Stromal cell of bone marrow (primary cell): ENCODE measurements around the gene PPM1L.
A peak's percentile ranks its signal among the peaks of the same experiment; 100 is the strongest.
"Not testable (repeated sequence)": the region's sequence is repeated elsewhere in the genome, so short reads cannot be mapped to it uniquely, and the experiment has no call there.

Experiments used
- DNase-seq: peaks from one replicate; pipeline ENCODE4 v3.0.0-alpha.2; 2012; ENCODE audit warnings: low read depth

PPM1L gene

DNA sequence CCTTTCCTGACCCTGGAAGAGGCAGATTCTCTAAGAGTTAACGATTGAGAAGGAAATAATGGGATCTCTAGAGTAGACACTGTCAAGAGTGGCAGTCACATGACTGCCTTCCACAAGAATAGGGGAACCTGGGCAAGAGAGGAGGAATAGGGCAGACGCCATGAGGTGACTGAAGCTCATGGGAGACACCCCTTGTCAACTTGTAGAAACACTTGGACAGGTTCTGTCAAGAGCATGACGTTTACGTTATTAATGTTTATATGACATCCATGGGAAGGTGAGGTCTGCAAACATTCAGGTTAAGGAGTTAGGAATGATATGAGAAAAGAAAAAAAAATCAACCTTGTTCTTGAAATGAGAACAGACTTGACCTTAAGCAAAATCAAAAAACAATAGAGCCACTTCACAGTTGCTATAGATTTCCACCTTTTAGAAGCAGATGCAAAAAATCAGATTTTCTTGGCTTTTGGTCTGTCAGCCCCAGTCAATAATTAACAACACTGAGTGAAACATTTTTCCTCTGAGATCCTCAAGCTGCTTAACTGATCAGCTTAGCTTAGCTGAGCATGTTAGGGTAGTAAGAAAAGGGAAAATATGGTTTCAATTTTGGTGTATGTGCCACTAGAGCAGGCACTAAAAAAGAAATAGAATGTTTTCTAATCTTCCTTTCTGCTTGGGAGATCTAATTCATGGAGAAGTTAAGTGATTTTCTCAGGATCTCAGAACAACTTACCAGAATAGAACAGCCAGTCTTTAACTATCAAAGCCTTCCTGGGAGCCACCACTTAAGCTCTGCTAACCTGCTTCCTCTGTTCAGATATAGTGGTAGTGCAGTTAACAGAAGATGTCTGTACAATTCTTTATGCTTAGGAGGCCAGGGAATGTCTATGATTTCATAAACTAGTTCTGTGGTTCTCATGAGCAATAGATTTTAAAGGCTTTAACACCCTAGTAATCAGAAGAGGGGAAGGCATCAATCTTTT lies 232.2 kb downstream of the PPM1L start:
- DNase-seq, result no peak

DNA sequence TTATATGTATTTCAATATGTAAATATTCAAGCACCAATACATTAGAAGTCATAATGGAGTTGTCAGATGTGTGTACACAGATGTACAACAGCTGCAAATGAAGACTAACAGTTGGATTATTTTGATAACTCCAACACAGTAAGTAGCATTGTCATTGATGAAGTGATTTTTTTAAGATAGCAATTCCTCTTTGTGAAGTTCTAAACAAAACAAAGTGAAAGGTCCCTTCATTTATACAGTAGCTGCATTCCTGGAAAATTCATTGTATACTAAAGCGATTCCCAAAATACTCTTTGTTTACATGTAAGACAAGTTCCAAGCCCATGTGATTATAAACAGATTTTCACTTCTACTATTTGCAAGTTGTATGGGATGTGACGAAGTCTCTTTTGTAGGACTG lies 234.4 kb downstream of the PPM1L start:
- no peak for DNase-seq

DNA sequence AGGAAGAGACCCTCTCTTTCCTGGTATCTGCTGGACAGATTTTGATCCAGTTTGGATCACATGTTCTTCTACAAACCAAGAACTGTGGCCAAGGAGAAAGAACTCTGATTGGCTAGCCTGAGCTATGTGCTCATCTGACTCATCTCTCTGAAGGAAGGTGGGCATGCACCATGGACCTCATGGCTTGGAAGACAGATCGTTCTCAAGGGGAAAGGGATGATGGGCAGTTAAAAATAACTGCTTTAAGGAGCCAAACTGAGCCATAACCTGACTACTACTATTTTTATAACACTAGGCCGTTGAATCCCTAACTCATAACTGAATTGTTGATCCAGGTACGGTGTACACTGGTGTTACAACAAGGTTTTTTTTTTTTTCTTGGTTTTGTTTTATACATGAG lies 236.7 kb downstream of the PPM1L start:
- no peak for DNase-seq

DNA sequence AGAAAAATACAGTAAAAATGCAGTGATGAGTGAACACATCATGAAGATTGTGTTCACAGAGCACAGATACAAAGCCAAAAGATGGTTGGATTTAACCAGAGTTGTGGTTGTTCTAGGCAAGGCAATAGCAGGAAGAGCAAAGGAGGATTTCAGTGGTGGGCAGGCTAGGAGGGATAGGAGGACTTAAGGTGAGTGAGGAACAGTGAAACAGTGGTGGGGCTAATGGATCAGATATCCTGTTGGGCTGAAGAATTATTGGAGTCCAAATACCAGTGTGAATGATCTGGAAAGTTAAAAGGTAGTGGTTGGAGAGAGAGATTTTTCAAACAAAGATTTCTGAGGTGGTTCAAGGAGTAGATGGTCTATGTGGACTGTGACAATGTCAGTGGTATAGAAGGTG lies 240.8 kb downstream of the PPM1L start:
- DNase-seq, result no peak

DNA sequence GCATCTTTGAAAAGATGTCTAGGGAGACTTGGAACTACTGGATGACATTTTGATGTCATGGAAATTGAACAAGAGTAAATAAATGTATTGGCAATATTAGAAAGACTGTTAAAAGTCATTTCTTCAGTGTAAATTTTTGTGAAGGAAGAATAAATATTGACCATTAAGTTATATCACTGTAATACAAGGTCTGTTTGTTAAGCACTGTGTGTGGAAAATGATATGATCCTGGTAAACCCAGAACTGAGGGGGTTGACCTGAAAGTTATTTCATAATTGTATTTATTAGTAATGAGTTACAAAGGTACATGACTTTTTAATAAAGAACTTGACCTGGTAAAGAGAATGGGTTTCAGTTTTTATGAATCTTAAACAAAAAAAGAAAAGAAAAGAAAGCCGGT lies 242.6 kb downstream of the PPM1L start:
- DNase-seq, result no peak

DNA sequence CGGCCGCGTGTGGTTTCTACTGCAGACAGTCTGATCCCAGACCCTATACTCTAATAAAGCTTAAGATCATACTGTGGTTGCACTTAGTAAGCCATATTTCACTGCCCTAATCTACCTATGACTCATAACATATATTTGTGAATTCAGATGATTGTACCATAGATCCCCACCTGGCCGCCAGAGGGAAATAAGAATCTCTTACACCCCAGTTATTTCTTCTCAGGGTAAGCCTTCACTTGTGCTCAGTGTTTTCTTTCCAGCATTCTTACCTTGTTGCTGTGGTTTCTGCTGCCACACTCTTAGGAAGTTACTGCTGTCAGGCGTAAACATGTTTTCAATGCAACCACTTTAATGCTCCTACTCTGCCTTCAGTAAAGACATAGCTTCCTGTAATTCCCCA lies 243.2 kb downstream of the PPM1L start:
- DNase-seq, result no peak

DNA sequence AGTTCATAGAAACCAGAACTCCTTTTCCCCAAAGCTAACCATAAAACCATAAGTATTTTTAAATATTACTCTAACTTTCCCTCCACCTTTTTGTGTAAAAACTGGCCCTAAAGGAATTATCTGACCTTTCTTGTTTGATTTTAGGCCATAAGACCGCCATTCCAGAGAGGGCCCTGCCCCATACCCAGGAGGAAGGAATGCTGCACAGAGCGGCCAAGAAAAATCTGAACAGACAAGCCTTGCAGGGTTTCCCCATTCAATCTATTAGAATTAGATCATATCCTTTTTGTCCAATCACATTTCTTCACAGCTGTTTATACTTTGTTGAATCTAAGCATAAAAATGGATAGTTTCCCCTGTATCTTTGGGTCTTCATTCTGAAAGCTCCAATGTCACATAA lies 252.1 kb downstream of the PPM1L start:
- no peak for DNase-seq

DNA sequence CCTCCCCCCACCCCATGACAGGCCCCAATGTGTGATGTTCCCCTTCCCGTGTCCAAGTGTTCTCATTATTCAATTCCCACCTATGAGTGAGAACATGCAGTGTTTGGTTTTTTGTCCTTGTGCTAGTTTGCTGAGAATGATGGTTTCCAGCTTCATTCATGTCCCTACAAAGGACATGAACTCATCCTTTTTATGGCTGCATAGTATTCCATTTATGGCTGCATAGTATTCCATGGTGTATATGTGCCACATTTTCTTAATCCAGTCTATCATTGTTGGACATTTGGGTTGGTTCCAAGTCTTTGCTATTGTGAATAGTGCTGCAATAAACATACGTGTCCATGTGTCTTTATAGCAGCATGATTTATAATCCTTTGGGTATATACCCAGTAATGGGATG lies 254.1 kb downstream of the PPM1L start:
- not testable (repeated sequence) for DNase-seq

DNA sequence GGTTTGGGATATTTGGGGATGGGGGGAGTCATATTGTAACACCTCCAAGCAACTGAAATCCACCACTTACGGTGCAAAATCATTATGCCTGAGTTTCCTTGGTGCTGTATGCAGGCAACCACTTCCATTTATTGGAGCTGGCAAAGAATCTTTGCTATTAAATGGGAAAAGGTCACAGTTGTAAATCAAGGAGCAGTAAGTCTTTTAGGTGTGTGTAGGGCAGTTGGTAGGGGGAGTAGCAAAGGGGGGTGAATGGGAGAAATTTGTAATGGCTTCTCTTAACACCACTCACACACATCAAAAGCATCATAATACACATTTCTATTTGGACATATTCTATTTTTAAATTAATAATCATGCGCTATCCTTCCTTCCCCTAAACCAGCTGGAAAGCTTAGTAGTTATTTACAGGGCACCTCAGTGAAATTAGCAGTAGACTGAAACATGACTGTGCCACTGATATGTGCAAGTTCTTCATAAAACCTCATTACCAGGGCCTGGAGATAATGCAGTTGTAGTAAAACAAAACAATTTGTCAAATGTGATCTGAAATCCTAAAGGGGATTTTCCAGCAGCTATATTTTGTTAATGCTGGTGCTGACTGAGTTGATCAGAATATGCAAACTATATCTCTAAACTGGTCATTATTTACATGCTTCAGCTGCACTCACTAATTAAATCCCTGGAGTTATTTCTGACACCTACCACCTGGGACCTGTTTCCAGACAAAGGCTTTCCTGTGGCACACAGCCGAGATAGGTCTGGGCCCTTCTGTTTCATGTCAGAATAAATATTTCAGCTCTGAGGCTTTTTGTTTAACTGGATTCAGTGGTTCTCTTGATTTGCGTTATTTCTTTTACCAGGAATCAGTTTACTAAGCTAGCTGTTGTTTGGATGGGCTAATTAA lies 259.1 kb downstream of the PPM1L start:
- no peak for DNase-seq

DNA sequence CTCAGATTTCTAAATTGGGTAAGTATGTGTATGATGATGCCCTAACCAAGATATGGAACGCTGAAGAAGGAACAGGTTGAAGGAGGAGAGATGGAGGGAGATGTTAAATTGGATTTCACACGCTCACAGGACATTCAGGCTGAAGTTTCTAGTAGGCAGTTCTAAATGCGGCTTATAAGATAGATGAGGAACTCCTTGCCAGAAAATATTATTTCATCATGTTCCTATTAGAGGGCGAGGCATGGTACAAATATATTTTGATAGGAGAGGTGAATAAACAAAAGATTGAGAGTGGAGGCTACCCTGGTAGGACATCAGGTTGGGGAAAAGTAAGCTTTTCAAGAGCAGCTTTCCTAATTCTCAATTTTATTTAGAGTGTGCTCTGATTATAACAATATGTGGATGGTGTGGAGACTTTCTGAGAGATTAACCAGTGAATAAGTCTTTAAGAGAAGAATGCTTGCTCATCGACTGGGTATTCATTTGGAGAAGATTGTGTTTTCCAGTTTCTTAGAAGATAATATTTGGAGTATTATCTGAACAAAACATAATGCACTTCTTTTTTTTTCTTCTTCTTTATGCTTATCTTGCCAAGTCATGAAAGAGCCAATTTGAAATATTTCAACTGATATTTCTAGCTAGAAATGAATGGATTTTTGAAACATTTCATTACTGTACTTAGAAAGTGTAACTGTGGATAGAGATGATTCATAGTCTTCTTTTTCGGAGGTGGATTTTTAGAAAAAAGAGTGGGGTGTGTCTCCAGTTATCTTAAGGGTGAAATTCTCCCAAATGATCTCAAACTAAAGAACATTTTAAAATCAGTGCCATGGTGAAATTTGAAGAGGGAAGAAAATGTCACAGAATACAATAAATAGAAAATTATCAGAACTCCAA lies 260.6 kb downstream of the PPM1L start:
- no peak for DNase-seq

DNA sequence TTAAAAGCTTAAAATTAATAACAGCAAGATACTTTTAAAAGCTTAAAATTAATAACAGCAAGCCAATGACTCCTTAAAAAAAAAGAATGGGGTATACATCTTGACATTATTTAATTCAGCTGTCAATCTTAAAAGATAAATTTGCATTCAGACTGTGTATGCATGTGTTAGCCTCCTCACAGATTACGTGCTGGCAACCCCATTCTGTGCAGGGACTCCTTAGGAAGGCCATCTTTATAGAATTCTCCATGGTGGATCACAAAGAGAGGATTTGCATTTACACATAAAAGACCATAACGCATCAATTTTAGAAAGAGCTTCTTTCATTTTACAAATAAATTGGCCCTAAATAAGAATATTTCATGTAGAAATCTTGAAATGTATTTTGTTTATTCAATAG lies 261.9 kb downstream of the PPM1L start:
- no peak for DNase-seq

DNA sequence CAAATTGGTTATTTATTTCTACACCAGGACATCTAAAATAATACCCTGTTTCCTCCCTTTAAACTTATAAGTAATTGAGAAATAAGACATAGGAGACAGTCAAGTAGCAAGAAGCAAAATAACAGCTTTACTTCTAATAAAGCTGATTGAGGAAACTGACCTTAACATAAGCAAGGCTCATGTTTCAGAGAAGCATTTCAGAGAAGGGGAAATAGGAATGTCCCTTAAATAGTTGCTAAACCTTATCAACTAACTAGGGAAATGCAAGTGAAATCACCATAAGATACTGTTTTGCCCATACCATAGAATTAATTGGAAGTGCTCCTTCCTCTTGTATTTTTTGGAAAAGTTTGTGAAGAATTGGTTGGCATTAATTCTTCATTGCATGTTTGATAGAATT lies 264.2 kb downstream of the PPM1L start:
- no peak for DNase-seq

DNA sequence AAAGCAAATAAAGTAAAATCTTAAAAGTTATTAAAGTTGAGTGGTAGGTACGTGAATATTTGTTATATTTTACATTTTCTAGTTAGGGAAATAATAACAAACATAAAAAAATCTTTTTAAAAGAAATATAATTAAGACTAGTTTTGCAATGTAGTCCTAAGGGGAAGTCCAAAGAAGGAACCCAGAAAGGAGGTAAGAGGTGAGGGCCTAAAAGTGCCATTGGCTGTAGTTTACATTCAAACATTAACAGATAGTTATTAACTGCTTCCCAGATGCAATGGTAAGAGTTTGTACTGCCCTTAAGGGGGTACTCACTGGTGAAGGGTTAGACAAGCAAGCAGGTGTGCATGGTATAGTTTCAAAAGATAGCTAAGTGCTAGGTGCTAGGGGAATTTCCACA lies 269.9 kb downstream of the PPM1L start:
- DNase-seq, result no peak

DNA sequence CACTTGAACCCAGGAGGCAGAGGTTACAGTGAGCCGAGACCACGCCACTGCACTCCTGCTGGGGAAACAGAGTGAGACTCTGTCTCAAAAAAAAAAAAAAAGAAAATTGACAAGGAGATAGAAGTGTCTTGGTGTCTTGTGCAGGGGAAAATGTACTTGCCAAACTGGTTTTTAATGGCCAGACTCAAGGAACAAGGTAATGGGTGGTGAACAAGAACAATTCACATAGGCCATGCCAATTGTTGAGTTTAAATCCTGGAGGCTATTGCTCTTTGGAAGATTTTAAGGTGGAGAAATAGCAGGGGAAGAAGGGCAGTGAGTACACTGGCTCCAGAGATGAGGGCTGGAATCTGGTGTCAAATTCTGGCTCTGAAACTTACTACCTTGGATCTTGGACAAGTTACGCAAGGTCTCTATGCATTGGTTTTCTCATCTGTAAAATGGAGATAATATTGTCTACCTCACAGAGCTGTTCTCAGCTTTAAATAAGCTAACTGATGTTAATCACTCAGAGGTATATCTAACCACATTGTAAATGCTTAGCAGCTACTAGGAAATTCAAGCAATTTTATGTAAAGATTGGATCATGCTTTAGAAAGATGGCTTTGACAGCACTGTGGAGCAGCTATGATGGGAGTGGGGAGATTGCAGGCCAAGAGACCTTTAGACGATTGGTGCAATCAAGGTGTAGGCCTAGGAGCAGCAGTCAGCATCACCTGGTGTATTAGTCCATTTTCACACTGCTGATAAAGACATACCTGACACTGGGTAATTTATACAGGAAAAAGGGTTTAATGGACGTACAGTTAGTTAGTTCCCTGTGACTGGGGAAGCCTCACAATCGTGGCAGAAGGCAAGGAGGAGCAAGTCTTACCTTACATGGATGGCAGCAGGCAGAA lies 270.8 kb downstream of the PPM1L start:
- no peak for DNase-seq

DNA sequence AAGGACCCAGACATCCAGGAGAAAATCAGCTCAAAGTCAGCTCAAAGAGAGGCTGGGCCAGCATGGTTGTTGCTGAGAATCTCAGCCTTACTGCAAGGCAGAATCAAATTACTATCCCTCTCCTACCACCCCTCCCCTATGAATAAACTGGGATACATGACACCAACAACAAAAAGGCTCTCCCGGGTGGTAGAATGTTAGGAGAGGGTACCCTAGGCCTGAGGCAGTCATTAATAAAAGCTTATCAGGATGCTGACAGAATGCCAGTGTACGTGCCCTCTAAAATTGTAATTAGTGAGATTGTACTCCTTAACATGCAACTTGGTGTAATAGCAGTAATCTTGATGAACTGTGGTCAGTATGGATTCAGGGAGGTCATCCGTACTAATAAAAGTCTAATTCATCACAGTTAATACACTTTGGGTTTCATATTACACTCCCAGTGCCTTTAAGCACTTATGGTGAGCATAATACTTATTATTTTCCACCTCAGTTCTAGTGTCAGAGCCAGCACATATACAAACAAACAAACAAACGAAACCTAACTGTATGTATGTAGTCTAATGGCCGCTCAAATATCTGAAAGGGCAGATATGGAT lies 272.6 kb downstream of the PPM1L start:
- DNase-seq, result no peak

DNA sequence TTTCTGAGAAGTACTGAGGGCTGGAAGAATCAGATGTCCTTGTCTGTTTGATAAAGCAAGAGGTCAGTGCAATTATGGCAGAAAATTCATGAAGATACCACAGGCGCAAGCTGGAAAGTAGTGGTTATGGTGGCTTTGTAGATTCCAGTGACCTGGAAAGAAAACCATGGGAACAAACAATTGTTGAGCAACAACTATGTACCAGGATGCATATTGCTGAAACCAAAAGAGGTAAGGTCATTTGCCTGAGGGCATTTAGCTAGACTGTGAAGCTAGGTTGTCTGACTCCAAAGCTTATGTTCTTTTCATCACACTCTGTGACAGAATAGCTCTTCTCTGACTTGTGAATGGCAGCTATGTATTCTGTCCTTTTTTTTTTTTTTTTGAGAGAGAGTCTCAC lies 275.1 kb downstream of the PPM1L start:
- no peak for DNase-seq

DNA sequence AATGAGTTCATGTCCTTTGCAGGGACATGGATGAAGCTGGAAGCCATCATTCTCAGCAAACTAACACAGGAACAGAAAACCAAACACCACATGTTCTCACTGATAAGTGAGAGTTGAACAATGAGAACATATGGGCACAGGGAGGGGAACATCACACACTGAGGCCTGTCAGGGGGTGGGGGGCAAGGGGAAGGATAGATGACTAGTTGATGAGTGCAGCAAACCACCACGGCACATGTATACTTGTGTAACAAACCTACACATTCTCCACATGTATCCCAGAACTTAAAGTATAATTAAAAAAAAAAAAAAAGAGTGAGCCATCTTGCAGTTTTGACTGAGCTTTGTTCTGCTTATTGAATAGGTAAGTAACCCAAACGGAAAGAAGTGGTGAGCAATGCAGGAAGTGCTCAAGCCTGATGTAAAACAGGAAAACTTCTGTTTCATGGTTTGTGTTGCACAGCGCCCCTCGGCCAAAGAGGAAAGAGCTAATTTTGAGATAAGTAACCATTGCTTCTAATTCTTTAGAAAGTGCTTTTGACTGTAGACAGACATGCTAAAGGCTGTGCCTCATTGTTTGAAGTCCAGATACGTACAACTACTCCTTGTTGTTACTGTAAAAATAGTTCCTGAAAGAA lies 279.0 kb downstream of the PPM1L start:
- not testable (repeated sequence) for DNase-seq

DNA sequence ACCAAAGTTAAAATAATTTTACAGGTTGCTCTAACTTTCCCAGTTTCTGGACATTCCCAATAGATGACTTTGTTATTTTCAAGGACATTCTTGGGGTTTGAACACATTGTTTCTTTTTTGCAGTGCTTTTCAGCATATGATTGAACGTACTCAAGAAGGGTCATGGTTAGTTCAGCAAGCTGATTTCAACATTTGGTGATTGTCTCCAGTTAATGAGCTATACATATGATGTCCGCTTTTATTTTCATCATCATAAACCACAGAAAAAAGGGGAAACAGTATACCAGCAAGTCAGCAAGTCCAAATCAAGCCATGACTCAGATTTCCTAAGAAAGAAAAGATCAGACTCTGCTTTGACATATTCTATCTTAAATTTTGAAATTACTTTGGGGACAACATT lies 279.7 kb downstream of the PPM1L start:
- DNase-seq, result peak; percentile 77

DNA sequence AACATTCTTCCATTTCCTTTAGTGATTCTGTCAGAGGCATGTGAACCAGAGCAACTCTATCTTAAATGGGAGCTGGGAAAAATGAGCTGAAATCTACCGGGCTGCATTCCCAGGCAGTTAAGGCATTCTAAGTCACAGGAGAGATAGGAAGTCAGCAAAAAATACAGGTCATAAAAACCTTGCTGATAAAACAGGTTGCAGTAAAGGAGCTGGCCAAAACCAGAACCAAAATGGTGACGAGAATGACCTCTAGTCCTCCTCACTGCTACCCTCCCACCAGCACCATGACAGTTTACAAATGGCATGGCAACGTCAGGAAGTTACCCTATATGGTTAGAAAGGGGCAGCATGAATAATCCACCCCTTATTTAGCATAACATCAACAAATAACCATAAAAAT lies 282.7 kb downstream of the PPM1L start:
- DNase-seq, result peak; percentile 9

DNA sequence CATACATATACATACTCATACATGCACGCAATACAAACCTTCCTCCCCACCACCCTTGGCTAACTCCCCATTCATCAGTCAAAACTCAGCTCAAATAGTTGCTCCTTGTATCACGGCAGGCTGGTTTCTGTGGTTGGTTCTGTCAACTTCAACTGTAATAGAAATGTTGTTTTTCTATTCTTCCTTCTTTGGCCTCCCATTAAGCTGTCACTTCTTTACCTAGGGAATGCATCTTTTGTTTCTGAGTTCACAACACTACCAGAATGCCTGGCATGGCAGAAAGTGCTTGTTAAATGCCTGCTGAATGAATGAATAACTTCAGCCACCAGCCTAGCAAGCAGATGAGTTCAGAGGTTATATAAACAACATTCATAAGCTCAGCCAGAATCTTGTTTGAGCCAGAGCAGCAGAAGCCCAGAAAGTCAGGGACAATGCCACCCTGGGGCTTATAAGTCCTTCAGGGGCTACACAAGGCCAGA lies 286.0 kb downstream of the PPM1L start:
- DNase-seq, result no peak
